ENCODE measurements around the gene IL18BP. TPM values are rescaled to one million over a fixed set of nuclear protein-coding genes. Genes with fewer than 3 reads are reported as not detected.

IL18BP gene
- total and polyA plus RNA-seq, 9 of the 15 experiments (the other 6 are each of a cell fraction or from before 2014, with no cell fraction given): 0.34 to 9.4 (median 3.2) TPM

DNA sequence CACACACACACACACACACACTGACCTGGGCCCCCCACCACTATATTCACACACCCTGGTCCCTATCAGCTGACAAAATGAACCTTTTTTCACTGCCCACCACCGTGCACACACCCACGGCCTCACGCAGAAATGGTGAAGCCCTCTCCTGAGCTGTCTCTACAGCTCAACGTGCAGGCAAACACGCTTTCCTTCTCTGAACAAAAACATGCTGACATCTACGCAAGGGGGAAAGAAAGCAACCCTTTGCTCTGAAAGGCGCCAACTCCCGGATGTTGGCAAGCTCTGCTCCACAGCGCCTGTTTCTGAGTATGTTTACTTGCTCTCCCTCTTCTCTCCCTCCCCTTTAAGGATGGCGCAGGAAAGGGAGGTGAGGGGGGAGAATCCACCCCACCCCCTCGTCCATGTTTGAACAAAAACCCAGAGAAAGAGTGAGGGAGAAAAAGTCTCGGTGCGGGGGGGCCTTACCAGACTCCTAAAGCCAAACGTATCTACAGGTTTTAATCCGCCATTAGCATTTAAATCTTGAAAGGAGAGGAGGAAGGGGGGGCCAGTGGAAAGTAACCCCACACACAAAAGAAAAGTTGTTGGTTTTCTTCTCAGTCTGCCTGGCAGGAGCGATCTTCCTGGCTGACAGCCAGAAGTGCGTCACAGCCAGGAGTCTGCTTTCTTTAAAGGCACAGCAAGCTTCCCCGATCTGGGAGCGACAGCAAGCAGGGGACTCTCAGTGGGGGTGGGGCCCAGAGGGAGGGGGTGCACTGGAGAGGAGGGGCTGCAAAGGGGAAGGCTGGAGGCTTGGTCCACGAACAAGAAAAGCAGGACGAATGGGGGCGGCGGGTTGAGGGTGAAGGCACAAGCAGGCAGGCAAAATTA lies 42.0 kb downstream of the IL18BP start (continued):
- TF ChIP-seq LARP7 (IDR thresholded peaks at IDR 0.05) (no peak), BRD4 (IDR thresholded peaks at IDR 0.05) (peak; percentile 52; the same call in 1 of the 2 replicates), STAT5A (IDR thresholded peaks at IDR 0.05; ENCODE audit: borderline replicate concordance, low read length) (no peak), EP300 (IDR thresholded peaks at IDR 0.05; ENCODE audit: low read length) (no peak), ZNF143 (CRISPR knock-in tag; IDR thresholded peaks at IDR 0.05) (no peak), CBFA2T2 (conservative IDR thresholded peaks at IDR 0.05) (no peak), ESRRB (CRISPR knock-in tag; IDR thresholded peaks at IDR 0.05; ENCODE audit: borderline replicate concordance) (no peak), KDM1A (IDR thresholded peaks at IDR 0.05) (no peak), CSDE1 (IDR thresholded peaks at IDR 0.05) (no peak), NCOA6 (IDR thresholded peaks at IDR 0.05) (no peak), PHB (CRISPR knock-in tag; IDR thresholded peaks at IDR 0.05) (no peak), ZNF121 (CRISPR knock-in tag; conservative IDR thresholded peaks at IDR 0.05) (no peak), KAT7 (CRISPR knock-in tag; IDR thresholded peaks at IDR 0.05; ENCODE audit: borderline replicate concordance) (no peak), ARID1B (IDR thresholded peaks at IDR 0.05) (no peak)
- TF ChIP-seq, protein P1, sequence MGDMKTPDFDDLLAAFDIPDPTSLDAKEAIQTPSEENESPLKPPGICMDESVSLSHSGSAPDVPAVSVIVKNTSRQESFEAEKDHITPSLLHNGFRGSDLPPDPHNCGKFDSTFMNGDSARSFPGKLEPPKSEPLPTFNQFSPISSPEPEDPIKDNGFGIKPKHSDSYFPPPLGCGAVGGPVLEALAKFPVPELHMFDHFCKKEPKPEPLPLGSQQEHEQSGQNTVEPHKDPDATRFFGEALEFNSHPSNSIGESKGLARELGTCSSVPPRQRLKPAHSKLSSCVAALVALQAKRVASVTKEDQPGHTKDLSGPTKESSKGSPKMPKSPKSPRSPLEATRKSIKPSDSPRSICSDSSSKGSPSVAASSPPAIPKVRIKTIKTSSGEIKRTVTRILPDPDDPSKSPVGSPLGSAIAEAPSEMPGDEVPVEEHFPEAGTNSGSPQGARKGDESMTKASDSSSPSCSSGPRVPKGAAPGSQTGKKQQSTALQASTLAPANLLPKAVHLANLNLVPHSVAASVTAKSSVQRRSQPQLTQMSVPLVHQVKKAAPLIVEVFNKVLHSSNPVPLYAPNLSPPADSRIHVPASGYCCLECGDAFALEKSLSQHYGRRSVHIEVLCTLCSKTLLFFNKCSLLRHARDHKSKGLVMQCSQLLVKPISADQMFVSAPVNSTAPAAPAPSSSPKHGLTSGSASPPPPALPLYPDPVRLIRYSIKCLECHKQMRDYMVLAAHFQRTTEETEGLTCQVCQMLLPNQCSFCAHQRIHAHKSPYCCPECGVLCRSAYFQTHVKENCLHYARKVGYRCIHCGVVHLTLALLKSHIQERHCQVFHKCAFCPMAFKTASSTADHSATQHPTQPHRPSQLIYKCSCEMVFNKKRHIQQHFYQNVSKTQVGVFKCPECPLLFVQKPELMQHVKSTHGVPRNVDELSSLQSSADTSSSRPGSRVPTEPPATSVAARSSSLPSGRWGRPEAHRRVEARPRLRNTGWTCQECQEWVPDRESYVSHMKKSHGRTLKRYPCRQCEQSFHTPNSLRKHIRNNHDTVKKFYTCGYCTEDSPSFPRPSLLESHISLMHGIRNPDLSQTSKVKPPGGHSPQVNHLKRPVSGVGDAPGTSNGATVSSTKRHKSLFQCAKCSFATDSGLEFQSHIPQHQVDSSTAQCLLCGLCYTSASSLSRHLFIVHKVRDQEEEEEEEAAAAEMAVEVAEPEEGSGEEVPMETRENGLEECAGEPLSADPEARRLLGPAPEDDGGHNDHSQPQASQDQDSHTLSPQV (IDR thresholded peaks at IDR 0.05): 0 out of 2 replicates have a peak, but pooled peaks have one; percentile 16
- TF ChIP-seq, protein P2, sequence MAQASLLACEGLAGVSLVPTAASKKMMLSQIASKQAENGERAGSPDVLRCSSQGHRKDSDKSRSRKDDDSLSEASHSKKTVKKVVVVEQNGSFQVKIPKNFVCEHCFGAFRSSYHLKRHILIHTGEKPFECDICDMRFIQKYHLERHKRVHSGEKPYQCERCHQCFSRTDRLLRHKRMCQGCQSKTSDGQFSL (CRISPR knock-in tag; IDR thresholded peaks at IDR 0.05): peak; percentile 47; the same call in 1 of the 2 replicates
- TF ChIP-seq, protein P2 (tag; IDR thresholded peaks at IDR 0.05): peak in 1 of 2 experiments; percentile 77; a peak in 1 of 4 replicates
- TF ChIP-seq, protein P3, sequence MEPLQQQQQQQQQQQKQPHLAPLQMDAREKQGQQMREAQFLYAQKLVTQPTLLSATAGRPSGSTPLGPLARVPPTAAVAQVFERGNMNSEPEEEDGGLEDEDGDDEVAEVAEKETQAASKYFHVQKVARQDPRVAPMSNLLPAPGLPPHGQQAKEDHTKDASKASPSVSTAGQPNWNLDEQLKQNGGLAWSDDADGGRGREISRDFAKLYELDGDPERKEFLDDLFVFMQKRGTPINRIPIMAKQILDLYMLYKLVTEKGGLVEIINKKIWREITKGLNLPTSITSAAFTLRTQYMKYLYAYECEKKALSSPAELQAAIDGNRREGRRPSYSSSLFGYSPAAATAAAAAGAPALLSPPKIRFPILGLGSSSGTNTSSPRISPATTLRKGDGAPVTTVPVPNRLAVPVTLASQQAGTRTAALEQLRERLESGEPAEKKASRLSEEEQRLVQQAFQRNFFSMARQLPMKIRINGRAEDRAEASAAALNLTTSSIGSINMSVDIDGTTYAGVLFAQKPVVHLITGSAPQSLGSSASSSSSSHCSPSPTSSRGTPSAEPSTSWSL (CRISPR knock-in tag; IDR thresholded peaks at IDR 0.05; ENCODE audit: borderline replicate concordance): no peak
- TF ChIP-seq, protein P4, sequence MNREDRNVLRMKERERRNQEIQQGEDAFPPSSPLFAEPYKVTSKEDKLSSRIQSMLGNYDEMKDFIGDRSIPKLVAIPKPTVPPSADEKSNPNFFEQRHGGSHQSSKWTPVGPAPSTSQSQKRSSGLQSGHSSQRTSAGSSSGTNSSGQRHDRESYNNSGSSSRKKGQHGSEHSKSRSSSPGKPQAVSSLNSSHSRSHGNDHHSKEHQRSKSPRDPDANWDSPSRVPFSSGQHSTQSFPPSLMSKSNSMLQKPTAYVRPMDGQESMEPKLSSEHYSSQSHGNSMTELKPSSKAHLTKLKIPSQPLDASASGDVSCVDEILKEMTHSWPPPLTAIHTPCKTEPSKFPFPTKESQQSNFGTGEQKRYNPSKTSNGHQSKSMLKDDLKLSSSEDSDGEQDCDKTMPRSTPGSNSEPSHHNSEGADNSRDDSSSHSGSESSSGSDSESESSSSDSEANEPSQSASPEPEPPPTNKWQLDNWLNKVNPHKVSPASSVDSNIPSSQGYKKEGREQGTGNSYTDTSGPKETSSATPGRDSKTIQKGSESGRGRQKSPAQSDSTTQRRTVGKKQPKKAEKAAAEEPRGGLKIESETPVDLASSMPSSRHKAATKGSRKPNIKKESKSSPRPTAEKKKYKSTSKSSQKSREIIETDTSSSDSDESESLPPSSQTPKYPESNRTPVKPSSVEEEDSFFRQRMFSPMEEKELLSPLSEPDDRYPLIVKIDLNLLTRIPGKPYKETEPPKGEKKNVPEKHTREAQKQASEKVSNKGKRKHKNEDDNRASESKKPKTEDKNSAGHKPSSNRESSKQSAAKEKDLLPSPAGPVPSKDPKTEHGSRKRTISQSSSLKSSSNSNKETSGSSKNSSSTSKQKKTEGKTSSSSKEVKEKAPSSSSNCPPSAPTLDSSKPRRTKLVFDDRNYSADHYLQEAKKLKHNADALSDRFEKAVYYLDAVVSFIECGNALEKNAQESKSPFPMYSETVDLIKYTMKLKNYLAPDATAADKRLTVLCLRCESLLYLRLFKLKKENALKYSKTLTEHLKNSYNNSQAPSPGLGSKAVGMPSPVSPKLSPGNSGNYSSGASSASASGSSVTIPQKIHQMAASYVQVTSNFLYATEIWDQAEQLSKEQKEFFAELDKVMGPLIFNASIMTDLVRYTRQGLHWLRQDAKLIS (CRISPR knock-in tag; IDR thresholded peaks at IDR 0.05): no peak
